ENCODE results near the gene EHF.

DNA sequence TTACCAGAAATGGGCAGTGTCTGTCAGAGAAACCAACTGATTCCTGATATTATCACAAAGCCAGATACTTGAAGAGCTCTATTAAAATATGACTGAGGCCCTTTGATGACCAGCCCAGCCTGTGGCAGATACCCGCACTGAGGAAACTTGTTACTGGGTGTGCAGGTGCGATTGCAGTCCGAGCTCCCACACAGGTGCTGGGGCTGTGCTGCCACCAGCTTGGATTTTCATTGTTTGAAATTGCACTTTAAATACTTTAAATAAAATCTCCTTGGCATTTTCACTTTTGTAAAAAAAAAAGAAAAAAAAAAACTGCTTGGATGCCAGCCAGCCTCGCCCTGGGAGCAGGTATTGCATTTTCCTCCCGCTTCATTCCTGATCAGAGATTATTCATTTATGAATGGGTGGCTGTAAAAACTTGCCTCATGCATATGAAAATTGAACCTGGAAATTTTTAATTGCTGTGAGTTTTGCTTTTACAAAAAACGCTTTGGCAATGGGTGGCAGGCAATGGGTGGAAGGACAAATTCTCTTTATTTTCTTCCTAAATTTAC lies 21.2 kb downstream of the EHF start:
- TF ChIP-seq POLR2AphosphoS5 (IDR thresholded peaks at IDR 0.05): no peak
- TF ChIP-seq, protein P1, sequence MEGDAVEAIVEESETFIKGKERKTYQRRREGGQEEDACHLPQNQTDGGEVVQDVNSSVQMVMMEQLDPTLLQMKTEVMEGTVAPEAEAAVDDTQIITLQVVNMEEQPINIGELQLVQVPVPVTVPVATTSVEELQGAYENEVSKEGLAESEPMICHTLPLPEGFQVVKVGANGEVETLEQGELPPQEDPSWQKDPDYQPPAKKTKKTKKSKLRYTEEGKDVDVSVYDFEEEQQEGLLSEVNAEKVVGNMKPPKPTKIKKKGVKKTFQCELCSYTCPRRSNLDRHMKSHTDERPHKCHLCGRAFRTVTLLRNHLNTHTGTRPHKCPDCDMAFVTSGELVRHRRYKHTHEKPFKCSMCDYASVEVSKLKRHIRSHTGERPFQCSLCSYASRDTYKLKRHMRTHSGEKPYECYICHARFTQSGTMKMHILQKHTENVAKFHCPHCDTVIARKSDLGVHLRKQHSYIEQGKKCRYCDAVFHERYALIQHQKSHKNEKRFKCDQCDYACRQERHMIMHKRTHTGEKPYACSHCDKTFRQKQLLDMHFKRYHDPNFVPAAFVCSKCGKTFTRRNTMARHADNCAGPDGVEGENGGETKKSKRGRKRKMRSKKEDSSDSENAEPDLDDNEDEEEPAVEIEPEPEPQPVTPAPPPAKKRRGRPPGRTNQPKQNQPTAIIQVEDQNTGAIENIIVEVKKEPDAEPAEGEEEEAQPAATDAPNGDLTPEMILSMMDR (IDR thresholded peaks at IDR 0.05 in 8 of 11, conservative IDR thresholded peaks at IDR 0.05 in 3 of 11): no peak
- no peak for TF ChIP-seq POLR2A (IDR thresholded peaks at IDR 0.05)

Data from spleen (tissue), 7 donors.